GM21737 (cell line): ENCODE data around the gene ARHGAP18.

ENCODE experiments used
- ATAC-seq: cut with Tn5 transposase; IDR thresholded peaks from one replicate; pipeline ENCODE4 v1.9.1; 2021; ENCODE audit warnings: mild to moderate bottlenecking, moderate library complexity; ENCODE audit not compliant: unreplicated experiment

Gene ARHGAP18, protein sequence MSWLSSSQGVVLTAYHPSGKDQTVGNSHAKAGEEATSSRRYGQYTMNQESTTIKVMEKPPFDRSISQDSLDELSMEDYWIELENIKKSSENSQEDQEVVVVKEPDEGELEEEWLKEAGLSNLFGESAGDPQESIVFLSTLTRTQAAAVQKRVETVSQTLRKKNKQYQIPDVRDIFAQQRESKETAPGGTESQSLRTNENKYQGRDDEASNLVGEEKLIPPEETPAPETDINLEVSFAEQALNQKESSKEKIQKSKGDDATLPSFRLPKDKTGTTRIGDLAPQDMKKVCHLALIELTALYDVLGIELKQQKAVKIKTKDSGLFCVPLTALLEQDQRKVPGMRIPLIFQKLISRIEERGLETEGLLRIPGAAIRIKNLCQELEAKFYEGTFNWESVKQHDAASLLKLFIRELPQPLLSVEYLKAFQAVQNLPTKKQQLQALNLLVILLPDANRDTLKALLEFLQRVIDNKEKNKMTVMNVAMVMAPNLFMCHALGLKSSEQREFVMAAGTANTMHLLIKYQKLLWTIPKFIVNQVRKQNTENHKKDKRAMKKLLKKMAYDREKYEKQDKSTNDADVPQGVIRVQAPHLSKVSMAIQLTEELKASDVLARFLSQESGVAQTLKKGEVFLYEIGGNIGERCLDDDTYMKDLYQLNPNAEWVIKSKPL

GRCh38 chr6:129709769-129710449 lies at the start of gene ARHGAP18:
Gene ARHGAP18, minus strand, starts transcription at chr6:129710177. Its CDS starts 41 bp downstream, at chr6:129710136.
- ATAC-seq: peak; percentile 95

DNA sequence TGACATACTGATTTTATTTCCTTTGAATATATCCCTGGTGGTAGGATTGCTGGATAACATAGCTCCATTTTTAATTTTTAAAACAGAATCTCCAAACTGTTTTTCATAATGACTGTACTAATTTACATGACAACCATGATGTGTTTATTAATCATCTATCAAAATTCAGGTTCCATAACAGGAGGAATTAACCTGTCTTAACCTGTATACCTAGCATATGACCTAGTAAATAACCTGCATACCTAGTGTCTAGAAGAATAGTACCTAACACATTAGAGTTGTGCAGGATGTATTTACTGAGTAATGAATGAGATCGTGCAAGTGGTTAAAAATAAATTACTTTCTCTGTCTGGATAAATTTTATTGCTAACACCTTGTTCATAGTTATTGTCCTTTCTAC lies 45.8 kb upstream of the ARHGAP18 start:
- ATAC-seq: no peak

DNA sequence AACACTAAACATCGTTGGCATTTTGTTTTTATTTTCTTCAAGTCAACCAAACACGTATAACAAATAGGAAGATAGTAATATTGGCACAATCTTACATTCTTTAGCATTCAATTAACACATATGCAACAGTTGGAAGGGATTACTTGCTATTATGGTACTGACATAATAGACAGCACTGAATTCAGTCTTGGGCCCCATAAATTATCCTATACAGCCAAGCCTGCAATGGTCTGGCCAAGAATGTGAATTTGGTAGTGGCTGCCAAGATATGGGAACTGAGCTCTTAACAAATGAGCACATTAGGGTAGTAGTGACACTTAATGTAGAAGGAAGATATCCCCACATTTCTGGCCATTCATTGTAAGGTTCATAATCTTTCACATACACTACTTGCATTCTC lies 44.8 kb upstream of the ARHGAP18 start:
- ATAC-seq: no peak

DNA sequence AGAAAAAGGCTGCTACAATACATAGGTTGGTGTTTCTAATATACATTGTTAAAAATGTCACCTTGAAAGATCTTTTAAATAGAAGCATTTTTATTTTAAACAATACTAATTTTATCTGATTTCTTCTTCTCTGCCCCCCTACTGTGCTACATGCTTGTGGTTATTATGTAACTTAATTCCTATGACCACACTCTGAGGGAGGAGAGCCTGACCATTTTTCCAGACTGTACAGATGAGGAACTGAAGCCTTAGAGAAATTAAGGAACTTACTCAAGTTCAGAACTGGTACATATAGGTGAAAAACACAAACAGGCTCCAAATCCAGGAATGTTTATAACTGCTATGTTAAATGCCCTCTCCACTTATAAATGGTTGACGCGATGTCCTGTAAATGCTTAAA lies 43.4 kb upstream of the ARHGAP18 start:
- no peak for ATAC-seq

DNA sequence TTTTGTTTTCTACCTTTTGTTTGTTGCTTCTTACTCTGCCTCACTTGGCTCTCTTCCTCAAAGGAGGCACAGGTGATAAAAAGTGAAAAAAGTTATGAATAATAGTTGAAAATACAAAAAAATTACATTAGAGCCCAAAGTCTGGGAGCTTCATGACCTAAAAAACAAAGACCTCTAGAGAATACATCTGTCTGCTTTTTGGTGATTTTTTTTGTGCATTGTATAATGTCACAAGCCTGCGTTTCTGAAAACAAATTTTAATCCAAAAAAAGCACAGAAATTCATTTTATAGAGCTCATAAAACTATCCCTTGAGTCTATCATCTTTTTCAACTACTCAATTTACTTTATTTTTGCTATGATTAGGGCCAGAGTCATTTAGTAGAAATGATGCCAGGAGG lies 41.4 kb upstream of the ARHGAP18 start:
- ATAC-seq: no peak

- ATAC-seq: no peak
Observed at GRCh38 chr6:129750360-129750759, 40.4 kb upstream of the ARHGAP18 start.

DNA sequence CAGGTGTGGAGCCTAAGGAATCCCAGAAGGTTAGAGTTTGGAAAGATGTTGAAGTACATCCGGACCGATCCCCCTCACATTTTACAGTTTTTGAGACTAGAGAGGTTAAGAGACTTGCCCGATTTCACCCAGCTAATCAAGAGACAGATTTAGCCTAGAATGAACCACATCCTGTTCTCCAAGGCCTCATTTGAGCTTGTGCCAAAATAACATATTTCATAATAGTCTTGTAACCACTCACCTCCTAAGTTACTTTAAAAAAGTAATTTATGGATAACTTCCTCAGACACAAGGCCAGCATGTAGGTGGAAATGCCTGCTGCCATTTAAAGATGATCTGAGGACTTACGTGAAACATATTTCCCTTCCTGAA lies 39.8 kb upstream of the ARHGAP18 start:
- peak; percentile 49 for ATAC-seq

DNA sequence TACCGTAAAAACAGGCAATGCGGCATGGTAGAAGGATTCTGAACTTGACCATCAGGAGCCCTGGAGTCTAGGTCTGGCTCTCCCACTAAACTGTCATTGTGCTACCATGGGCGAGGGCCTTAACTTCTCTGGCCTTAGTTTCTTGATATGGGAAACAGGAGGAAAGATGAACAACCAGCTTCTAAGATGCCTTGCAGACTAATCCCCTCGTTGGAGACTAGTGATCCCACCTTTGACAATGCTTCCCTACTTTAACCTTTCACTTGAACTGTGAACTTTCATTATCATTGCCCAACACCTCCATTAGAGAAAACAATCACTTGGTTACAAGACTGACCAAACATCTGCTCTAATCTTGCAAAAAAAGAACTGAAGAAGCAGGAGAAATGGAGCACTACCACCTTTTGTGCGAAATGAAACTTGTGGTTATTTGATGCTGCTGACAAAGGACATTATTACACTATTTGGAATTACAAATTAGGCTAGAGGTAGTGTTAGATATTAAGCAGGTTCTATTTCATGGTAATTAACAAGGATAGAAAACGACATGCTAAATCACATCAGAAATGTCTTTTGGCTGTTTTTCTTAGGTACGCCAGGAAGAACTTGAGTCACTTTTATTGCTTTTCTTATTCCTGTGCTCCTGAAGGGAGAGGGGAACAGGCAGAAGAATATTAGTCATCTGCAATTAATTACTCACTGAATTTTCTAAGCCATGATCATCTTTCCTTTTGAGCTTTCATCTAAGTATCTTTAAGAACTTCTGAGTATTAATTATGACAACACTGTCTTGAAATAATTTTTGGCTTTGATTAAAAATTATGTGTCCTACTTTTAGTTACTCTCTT lies 39.1 kb upstream of the ARHGAP18 start:
- ATAC-seq: no peak

GRCh38 chr6:129748212-129748900 lies 38.4 kb upstream of the ARHGAP18 start:
- peak; percentile 93 for ATAC-seq

GRCh38 chr6:129747588-129748112 lies 37.7 kb upstream of the ARHGAP18 start:
- ATAC-seq: no peak

GRCh38 chr6:129744880-129745237 lies 34.9 kb upstream of the ARHGAP18 start:
- ATAC-seq: no peak

DNA sequence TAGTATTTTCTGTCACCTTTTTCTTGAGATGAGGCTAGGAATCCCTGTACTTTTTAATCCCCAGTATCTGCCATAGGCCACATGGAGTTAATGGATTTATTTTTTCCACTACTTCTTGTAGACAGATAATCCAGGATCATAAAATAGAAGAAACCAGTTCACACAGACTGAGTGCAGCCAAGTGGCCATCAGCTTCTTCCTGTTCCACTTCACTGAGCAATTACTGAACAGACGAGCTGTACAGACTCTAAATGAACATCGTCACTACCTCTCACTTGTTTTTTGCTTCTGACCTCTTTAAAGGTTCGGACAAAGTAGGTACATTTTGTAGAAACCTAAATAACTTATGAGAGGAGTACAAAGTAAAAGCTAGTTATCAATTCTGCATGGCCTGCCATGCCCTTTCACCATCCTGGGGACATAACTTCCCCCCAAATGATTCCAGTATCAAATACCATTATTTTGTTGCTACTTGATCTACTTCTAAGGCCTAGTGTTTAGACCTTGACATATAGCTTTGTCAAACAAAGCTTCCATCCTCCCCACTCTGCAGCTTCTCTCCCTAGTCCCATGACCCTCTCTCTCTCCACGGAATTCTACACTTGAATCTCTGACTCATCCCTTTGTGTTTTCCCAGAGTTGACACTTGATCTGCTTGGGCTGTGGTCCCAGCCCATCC lies 34.4 kb upstream of the ARHGAP18 start:
- no peak for ATAC-seq

DNA sequence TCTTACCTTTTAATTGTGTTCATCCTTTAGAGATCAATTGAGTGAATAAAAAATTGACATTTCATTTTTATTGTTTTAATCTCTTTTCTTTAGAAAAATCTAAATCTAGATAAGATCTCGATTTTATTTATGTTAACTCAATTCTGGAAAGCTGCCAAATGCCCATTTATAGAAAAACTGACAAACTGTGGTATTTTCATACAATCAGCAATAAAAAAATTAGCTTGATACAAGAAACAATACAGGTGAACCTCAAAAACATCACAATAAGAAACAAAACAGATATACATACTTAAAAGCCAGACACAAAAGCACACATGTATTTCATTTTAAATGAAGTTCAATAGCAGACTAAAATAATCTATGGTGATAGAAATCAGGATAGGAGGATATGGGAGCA lies 30.0 kb upstream of the ARHGAP18 start:
- ATAC-seq: no peak

DNA sequence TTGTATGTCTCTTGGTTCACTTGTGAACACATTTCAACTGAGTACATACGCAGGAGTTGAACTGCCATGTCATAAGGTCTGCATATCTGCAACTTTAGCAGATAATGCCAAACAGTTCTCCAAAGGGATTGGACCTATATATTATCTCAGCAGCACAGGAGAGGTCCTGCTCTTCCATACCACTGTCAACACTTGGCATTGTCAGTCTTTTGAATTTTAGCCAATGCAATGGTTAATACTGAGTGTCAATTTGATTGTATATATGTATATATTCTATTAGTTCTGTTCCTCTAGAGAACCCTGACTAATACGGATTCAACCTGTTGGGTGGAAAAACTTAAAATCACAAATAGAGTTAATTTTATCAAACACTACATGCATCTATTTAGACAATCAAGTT lies 26.1 kb upstream of the ARHGAP18 start:
- ATAC-seq: no peak

DNA sequence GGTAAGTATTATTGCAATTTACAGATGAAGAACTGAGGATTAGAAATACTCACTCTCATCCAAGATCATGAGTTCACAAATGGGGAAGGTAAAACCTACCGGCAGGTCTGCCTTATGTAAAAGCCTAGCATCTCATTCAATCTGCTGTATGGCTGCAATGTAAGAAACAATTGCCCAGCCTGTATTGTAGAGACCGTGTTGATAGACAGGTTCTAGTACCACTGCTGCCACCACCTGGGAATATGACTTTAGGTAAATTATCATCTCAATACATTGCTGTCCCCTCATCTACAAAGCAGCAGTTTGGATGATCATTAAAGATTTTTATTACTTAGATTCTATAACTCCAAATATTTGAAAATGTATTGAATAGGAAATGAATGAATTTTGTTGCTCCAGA lies 23.3 kb upstream of the ARHGAP18 start:
- peak; percentile 52 for ATAC-seq

DNA sequence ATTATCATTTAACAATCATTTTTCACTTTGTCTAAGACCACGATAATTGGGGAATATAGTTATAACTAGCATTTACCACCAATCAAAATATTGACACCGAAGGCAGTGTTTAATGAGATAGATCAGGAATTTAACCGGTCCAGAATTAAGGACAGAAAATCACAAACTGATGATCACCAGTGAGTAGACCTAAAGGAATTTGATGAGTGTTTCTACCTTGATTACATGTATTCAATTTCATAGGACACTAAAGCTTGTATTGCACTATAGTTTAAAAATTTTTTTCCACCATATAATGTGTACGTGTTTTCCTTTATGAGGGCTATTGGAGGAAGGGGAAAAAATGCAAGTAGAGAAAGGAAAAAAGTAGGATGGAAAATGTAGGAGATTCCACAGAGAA lies 22.6 kb upstream of the ARHGAP18 start:
- no peak for ATAC-seq

DNA sequence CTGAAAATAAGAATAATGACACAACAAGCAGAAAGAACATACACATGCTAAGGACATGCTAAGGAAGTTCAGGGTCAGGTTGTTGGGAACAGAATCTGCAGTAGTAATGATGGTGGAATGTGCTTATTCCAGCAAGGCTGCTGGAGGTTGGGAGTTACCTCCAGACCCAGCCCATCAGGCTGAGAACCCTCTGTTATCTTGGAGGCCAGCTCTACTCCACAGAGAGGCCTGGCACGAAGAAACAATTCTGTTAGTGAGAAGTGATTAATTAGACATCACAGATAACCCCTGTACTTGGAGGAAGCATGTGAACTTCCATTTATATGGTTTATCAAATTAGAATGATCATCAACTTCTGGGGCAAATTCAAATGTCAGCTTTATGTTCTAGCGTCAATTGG lies 22.1 kb upstream of the ARHGAP18 start:
- ATAC-seq: no peak

- no peak for ATAC-seq
Observed at GRCh38 chr6:129731428-129731827, 21.5 kb upstream of the ARHGAP18 start.

DNA sequence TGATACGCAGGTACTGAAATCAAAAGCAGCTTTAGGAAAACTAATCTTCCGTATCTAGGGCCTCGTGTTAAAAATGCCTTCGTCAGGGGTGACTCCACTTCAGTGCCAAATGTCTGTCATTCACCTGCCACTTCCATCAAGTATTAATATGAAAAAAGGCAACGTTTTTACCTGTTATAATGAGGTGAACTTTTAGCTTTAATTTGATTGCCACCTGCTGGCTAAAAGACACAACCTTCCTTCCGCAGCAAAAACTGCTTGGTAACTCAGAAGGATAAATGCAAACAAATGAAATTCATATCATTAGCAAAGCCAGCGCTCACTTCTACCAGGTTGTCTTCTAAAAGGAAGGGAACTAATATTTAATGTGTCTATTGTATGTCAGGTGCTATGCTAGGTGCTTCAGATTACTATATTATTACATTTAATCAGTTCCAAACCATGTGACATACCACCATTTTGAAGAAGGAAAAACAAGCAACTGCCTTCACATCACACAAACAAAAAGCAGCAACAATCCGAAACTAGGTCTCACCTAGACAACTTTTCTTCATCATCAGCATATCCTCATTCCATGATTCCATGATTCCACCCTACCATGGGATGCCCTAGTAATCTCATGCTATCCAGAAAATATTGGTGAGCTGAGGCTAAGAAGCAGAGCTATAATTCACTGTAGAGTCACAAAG lies 20.6 kb upstream of the ARHGAP18 start:
- peak; percentile 63 for ATAC-seq
